GM18909 (cell line): ENCODE data around the gene ABLIM2.
"Not testable (repeated sequence)": the region's sequence is repeated elsewhere in the genome, so short reads cannot be mapped to it uniquely, and the experiment has no call there.

Source experiments
- ATAC-seq: cut with Tn5 transposase; IDR thresholded peaks from one replicate; pipeline ENCODE4 v1.9.1; 2021; ENCODE audit warnings: mild to moderate bottlenecking; ENCODE audit not compliant: unreplicated experiment, poor library complexity

The ABLIM2 gene

DNA sequence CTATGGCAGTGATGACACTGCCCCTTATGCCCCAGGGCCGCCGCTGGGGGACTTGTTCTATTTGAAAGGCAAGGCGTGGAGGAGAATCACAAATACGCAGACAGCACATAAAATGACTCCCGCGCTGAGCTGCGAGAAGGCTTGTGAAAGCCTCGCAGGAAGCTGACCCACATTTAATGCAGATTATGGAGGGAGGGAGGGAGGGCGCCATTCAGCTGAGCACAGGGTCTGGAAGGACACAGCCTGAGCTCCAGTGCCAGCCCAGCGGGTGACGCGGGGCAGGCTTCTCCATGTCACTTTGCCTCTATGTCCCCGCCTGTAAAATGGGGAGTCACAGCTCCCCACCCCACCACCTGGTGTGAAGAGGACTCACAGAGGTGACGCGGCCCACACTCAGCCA is 14.3 kb downstream of the ABLIM2 start:
- ATAC-seq, result no peak

DNA sequence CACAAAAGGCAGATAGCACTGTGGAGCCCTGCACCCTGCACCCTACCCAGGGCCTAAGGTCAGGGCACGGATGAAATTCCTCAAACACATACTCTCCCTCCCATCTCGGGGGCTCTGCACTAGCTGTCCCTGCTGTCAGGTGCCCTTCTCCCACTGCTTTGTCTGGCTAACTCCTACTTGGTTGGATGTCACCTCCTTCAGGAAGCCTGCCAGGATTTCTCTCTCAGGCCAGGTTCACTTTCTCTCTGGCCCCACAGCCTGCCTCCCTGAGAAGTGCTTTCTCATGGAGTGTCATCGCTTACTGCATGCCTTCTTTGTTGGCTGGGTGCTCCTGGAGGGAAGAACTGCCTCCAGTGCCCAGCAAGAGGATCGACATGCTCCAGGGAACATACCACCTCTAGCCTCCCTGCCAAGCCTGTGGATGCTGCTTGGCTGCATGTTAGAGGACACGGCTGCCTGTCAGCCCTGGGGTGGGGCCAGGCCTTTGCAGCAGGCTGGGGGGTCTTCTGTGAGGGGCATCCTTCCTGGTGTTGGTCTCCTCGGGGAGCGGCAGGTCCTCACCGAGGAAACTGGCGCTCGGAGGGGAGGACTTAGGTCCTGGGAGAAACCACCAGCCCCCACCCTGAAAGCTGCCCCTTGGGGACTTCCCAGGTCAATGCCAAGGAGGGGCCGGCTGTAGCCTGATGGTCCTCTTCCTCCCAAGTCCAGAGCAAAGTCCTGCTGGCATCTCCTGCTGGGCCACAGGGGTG is 15.0 kb downstream of the ABLIM2 start:
- ATAC-seq, result no peak

DNA sequence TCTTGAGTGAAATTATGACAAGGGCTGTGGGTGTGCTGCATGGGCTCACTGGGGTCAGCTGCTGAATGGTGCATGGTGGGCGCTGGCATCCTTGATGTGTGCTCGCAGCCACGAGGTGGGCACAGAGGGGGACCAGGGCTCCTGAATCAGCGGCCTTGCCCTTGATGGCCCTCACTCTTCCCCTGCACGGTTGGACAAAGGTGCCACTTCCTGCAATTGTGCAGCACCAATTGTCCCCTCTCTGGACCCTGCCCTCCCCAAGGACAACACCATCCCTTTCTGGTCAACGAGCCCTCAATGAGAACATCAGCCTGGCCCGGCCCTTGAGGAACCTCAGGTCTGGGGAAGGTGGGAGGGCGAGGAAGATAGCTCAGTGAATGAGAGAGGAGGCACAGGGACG is 16.1 kb downstream of the ABLIM2 start:
- ATAC-seq, result no peak

DNA sequence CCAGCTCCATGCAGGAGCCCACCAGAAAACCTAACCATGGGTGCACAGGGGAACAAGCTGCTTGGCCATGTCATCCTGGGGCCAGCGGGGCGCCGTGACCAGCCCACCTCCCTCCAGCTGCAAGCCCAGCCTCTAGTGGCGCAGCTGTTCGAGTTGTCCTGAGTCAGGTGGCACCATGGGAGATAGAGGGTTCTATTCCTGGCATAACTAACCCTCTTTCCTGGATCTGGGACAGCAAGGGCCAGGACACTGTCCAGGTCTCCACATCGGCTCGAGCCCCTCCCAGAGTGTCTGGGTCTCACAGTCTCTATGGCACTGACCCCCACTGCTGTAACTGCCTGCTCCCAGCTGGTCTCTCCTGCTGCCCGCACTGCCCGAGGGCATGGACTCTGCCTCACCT is 16.7 kb downstream of the ABLIM2 start:
- ATAC-seq, result no peak

DNA sequence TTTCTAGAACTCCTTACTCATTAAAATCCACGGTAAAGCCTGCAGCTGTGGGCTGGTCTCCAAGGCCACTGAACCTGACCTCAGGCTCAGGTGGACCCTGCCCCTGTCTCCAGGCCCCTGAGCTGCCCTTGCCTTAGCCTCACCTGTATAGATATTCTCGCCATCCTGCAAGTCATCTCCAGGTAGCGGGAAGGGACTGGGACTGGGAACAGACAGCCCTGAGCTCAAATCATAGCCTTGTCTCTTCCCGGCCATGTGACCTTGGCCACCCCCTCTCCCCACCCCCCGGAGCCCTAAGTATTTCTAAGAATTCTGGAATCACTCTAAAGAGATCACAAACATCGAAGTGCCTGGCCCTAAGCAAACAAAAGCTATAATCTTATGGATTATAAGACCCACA is 17.7 kb downstream of the ABLIM2 start:
- no peak for ATAC-seq

DNA sequence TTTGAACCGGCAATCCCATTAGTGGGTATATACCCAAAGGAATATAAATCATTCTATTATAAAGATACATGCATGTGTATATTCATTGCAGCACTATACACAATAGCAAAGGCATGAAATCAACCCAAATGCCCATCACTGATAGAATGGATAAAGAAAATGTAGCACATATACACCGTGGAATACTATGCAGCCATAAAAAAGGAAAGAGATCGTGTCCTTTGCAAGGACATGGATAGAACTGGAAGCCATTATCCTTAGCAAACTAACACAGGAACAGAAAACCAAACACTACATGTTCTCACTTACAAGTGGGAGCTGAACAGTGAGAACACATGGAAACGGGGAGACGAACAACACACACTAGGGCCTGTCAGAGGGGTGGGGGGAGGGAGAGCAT is 18.9 kb downstream of the ABLIM2 start:
- not testable (repeated sequence) for ATAC-seq

DNA sequence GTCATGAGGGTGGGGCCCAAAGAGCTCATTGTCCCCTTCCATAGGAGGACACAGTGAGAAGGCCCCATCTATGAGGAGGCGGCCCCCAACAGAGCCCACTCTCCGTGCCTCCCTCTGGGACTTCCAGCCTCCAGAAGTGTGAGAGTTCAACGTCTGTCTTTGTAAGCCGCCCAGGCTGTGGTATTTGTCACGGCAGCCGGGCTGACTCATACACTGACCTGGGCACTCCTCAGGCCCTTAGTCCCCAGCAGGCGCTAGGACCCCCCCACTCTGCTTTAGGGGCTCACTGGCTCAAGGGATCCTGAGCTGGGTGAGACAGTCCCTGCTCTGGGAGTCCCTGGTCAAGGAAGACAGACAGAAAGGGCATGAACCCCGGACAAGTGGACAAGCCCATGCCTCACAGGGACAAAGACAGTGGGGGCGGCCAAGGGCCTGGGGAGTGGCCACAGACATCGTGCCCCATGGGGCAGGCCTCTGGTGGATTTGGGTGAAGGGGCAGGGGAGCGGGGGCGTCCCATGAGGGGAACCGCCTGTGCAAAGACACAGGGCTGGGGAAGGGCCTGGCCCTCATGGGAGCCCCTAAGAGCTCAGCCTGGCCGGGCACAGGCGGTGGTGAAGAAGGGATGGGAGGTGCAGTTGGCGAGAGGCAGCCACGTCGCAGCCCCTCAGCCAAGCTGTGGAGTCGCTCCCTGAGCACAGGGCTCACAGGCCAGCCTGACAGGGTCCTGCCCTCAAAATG is 21.5 kb downstream of the ABLIM2 start:
- ATAC-seq, result no peak

DNA sequence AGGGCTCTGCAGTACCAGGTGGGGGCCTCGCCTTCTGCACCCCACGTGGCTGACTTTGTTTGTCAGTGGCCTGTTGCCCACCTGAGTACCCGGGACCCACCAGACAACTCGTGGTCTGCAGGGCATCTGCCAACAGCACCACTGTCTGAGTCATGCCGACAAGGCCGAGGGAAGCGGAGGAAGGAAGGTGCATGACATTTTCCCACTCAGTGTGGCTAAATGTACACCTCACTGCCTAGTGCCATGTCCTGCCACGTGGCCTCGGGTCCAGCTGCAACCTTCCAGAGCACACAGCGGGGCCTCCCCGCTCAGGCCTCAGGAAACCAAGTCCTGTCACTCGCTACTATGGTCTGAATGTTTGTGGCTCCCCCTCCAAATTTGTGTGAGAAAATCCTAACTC is 22.1 kb downstream of the ABLIM2 start:
- no peak for ATAC-seq

DNA sequence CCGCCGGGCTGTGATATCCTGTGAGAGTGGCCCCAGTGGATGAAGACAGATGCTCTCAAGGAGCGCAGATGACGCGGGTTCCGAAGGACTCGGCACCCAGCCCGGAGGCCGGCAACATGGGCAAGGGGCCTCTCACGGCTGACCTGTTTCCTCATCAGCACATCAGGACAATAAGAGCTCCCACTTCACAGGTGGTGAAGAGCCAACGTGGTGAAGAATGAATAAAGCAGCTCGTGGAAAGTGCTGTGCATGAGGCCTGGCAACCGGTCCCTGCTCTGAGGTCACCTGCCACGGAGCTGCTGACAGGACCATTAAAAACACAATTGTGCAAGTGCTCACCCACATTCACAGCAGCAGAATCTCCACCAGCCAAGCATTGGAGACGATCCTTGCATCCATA is 22.9 kb downstream of the ABLIM2 start:
- no peak for ATAC-seq

DNA sequence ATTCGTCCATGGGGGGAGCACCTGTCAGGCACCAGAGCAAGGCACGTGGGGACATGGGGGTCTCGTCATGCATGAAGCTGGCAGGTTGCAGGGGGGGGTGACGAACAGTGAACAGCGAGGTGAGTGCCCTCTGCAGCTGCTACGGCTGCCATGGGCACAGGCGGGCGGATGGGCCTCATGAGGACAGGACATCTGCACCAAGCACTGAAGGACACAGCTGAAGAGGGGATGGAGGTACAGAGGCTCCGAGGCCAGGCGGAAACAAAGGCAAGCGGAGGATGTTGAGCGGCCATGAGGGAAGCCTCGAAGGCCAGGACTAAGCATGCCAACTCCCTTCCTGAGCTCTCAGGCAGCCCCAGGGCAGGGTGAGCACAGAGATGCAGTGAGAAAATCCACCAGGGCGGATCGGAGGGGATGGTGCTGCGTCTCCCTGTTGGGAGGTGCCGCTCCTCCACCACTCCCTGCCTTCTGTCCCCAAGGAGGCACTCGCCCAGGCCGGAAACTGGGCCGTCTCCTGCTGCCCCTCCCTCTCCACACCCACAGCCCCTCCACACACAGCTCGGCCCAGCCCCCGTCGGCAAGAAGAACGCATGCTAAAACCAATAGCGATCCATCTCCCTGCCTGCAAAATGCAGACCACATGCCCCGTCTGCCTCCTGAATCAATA is 24.6 kb downstream of the ABLIM2 start:
- ATAC-seq, result no peak

DNA sequence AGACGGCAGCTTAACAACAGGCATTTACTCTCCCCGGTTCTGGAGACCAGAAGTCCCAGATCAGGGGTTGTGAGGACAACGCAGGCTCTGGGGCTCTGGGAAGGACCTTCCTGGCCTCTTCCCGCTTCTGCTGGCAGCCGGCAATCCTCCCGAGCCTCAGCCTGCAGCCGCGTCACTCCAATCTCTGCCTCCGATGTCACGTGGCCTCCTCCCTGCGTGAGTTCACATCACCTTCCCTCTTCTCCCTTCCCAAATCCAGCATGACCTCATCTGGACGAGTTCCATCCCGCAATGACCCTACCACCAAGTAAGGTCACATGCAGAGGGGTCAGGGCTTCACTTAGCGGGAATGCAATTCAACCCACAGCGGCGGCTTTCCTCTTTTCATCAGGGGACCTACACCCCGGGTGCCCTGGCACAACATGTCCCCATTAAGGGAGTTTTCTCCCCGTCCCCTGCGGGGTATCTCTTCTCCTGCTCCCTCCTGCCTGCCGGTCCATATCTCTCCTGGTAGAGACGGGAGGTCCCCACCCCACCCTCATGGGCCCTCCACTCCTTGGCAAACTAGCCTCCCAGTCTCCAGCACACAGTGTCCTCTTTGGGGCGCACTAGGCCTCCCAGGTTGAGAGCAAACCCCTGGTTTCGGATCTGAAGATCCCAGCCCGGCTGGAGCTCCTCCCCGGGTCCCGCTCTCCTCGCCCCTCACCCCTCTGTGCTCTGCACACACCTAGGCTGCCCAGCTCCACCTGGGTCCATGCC is 25.5 kb downstream of the ABLIM2 start:
- ATAC-seq, result no peak

DNA sequence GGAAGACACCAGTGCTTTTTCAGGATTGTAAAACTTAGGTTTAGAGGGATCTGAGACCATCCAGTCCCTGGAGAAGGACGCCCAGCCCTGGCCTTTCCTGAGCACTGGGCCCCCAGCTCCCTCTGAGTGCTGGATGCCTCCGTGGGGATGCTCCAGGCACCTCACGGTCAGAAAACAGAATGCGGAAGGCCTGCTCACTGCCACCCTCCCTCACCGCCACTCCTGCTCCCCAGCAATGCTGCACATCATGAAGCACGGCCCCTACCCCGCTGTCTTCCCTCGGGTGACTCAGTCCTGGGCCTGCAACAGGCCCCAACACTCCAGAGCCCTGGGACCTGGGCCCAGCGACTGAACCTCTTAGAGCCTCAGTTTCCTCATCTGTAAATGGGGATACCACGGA is 26.2 kb downstream of the ABLIM2 start:
- ATAC-seq, result no peak

DNA sequence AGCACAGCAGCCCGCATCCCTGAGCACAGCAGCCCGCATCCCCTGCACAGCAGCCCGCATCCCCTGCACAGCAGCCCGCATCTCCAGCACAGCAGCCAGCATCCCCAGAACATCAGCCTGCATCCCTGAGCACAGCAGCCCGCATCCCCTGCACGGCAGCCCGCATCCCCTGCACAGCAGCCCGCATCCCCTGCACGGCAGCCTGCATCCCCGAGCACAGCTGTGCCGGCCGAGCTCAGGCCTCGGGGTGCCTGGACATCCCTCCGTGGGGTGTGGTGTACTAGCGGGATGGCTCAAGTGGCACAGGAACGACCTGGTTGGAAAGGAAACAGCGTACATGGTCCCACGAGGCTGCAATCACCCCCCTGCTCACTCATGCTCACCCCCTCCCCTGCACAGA is 26.8 kb downstream of the ABLIM2 start:
- no peak for ATAC-seq

DNA sequence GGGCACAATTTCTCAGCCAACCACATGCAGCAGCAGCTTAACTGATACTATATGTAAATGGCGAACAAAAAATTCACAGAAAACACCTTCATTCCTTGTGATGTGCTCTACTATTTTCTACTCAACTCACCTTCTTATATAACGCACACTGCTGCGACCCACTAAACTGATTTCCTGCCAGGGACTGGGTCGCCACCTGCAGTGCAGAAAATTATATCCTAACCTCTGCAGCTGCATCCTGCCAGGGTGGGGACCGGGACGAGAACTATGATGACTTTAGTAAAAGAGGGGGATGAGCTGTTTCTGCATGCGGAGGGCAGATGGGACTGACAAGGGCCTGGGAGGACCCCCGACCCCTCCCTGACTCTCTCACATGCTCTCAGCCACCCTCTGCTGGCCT is 27.4 kb downstream of the ABLIM2 start:
- ATAC-seq, result no peak

DNA sequence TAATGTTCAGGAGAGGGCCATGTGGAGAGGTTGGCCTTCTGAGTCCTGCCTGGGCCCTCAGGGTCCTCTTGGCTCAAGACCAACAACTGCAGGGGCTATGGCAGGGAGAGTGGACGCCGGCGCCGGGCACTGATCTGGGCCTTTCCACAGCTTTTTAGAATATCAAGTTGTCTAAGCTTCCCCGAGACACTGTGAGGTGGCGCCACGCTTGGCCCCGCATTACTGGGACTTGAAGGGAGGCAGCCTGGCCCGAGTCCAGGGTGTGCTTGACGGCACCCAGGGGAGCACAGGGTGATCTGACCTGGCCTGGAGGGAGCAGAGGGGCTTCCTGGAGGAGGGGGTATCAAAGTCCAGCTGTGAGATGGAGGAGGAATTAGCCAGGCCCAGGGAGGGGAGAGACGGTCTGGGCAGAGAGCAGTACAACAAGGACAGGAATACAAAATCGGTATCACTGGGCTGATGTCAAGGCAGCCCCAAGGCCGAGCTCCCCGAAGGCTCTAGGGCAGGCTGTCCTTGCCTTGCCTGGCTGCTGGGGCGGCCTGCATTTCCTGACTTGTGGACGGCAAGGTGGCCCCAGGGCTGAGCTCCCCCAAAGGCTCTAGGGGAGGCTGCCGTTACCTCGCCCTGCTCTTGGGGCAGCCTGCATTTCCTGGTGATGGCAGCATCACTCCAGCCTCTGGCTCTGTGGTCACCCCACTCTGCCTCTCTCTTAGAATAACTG is 28.1 kb downstream of the ABLIM2 start:
- ATAC-seq, result no peak

DNA sequence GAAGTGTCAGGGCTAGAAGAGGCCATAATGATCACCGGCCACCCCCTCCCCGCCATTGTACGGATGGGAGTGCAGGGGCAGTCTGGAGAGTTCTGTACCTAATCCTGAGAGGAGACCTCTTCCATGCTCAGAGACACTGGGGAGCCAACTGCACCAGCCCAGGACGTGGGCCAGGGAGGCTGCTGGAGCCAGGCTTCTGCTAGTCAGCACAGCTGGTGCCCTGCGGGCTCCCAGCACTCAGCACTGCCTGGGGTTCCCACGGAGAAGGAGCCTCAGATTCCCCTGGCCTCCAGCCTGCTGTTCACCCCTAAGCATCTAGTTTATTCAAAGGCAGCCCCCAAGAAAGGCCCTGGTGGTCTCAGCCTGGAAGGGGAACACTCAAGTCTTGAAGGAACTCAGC is 28.8 kb downstream of the ABLIM2 start:
- ATAC-seq, result no peak

DNA sequence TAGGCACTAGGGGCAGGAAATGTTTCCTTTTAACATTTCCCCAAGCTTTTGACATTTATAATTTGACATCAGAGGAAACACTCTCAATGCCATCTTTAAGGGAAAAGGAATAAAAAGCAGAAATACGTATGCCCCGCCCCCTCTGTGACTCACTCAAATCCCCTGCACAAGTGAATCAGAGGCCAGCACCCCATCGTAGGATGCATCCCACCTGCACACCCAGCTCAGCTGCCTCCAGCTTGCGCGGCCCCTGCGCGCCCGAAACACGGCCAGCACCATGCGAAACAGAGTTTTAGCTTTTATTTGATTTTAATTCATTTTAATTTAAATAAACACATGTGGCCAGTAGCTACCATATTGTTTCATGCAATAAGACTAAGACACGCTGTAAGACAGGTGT is 29.5 kb downstream of the ABLIM2 start:
- no peak for ATAC-seq

DNA sequence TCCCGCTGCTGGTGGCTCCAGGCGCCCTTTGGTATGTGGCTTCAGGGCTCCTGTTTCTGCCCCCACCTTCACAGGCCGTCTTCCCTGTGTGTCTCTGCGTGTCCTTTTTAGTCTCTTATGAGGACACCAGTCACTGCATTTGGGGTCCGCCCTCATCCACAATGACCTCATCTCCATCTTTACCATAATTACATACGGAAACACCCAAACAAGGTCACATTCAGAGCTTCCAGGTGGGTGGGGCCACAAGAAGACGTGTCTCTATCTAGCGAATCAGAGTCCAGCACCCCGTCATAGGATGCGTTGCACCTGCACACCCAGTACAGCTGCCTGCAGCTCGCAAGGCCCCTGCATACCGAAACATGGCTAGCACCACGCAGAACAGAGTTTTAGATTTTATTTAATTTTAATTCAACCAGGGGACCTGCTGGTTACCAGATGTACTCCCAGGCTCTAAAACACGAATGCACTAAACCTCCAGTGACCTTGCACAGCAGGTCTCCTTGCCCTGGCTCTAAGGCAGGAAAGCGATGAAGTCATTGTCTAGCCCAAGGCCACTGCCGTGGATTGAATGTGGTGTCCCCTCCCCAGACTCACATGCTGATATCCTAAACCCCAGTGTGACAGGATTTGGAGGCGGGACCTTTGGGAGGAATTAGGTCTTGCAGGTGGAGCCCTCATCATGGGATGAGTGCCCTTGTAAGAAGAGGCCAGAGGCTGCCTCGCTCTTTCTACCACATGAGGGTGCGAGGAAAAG is 30.3 kb downstream of the ABLIM2 start:
- no peak for ATAC-seq

DNA sequence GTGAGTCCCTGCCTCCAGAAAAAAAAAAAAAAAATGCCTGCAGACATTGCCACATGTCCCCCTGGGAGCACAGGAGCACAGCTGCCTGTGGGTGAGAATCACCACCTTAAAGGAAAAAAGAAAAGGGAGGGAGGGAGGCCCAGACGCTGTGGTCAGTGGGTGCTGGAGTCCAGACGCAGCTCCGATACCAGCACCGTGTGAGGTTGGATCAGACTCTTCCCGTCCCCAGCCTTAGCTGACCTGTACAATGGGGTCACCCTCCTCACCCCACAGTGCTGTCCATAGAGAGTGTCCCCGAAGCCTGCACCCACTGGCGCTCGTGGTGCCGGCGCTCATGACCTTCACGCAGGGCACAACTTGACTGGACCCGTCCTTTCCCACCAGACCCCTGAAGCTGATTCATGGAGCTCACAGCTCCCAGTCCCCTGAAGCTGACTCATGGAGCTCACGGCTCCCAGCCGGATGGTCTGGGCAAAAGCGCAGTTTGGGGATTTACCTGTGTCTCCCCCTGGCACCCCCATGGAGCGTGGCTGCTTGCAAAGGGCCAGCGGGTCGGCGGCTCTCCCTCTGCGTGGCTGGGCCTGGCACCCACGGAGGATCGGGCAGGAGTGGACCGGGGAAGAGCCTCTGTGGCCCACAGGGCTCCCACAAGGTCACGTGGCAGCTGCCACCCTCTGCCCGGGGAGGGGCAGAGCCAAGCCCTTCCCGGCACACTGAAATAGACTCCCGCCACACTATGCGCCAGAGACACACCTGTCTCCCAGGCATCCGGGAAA is 31.4 kb downstream of the ABLIM2 start:
- ATAC-seq, result no peak
